HepG2 (cell line): ENCODE data around the gene MAGI1. TPM values are rescaled to one million over a fixed set of nuclear protein-coding genes. Genes with fewer than 3 reads are reported as not detected.

Source experiments
- ATAC-seq: fragments of 200-7000 bp; cut with Tn5 transposase; 3 replicates; pipeline ENCODE4 v1.9.1; 2020; ENCODE audit warnings: mild to moderate bottlenecking, moderate library complexity
- BruUV-seq: library from RNA; stranded (reverse); fragments of 400-500 nt; replicated peaks from 2 replicates; lab custom pipeline; 2021; lab: Mats Ljungman, UMichigan
- CTCF ChIA-PET: fragments of 300-600 bp; formaldehyde crosslinking; extraction: SDS; loops from one replicate; lab custom pipeline; 2021; ENCODE audit warnings: low total read pairs, inconsistent platforms, low intra/inter-chr PET ratio; lab: Yijun Ruan, JAX
- POLR2A ChIA-PET: fragments of 350-600 bp; sonication (Branson Sonifier 250); formaldehyde crosslinking; loops from one replicate; lab custom pipeline; 2020; ENCODE audit warnings: antibody characterized with exemption, inconsistent platforms; lab: Yijun Ruan, JAX
- DNase-seq: peaks from one replicate; pipeline ENCODE4 v3.0.0-alpha.2; 2015; ENCODE audit warnings: low spot score
- FAIRE-seq: peaks from 3 replicates; lab custom pipeline; 2011; peaks lifted over from hg19 to GRCh38; lab: Jason Lieb, UNC
- H2AFZ ChIP-seq: one replicate; pipeline ENCODE4 v1.6.1; 2011; ENCODE audit warnings: low read length, inconsistent platforms
- H3K27ac ChIP-seq: fragments of 300-600 bp; 3 replicates; pipeline ENCODE4 v1.8.0; 2011; ENCODE audit warnings: mixed run types, mild to moderate bottlenecking, mixed read lengths, low read length, inconsistent platforms; ENCODE audit not compliant: insufficient read depth; ENCODE audit errors: extremely low read length
- H3K27me3 ChIP-seq, 2 experiments: fragments of 200-600 bp in 1 of 2; 2 replicates in 1 of 2; 3 replicates in 1 of 2; pipeline versions ENCODE4 v1.6.0 to v1.8.0; 2011; ENCODE audit warnings: low read length in 2 of 2, mild to moderate bottlenecking in 2 of 2, moderate library complexity in 2 of 2, inconsistent platforms in 1 of 2; ENCODE audit not compliant: insufficient read depth in 2 of 2, control insufficient read depth in 1 of 2
- H3K36me3 ChIP-seq, 2 experiments: fragments of 200-600 bp in 1 of 2; replicated peaks in 1 of 2; 2 replicates in 1 of 2; 3 replicates in 1 of 2; pipeline versions ENCODE4 v1.5.1 to v1.8.0; 2011; ENCODE audit warnings: low read length in 2 of 2, inconsistent platforms in 1 of 2; ENCODE audit not compliant: insufficient read depth in 2 of 2, control insufficient read depth in 1 of 2
- H3K4me1 ChIP-seq: 2 replicates; pipeline ENCODE4 v1.5.1; 2012; ENCODE audit warnings: low read length, inconsistent platforms; ENCODE audit not compliant: insufficient read depth
- H3K4me2 ChIP-seq: 2 replicates; pipeline ENCODE4 v1.6.0; 2011; ENCODE audit warnings: low read depth, low read length, inconsistent platforms
- H3K4me3 ChIP-seq, 3 experiments: fragments of 200-600 bp in 1 of 3; sonication (generic), shearing (Covaris generic) in 1 of 3; replicated peaks in 1 of 3; 2 replicates each; pipeline ENCODE4 v1.5.1; 2011 to 2016; ENCODE audit warnings: low read length in 3 of 3, inconsistent platforms in 2 of 3, low read depth in 2 of 3, mild to moderate bottlenecking in 2 of 3, control low read depth in 1 of 3, mixed read lengths in 1 of 3; ENCODE audit not compliant: insufficient read depth in 1 of 3
- H3K79me2 ChIP-seq: one replicate; pipeline ENCODE4 v1.6.1; 2011; ENCODE audit warnings: low read length, inconsistent platforms; ENCODE audit not compliant: insufficient read depth
- H3K9ac ChIP-seq: 2 replicates; pipeline ENCODE4 v1.6.0; 2011; ENCODE audit warnings: mild to moderate bottlenecking, low read depth, low read length, inconsistent platforms; ENCODE audit not compliant: insufficient read depth
- H3K9me3 ChIP-seq: 2 replicates; pipeline ENCODE4 v1.5.1; 2012; ENCODE audit warnings: mild to moderate bottlenecking, low read length
- H4K20me1 ChIP-seq: 2 replicates; pipeline ENCODE4 v1.6.0; 2011; ENCODE audit warnings: inconsistent platforms, mild to moderate bottlenecking, low read length, moderate library complexity; ENCODE audit not compliant: insufficient read depth
- KDM4B ChIP-seq: sonication (generic); formaldehyde crosslinking; IDR thresholded peaks from 2 replicates; pipeline ENCODE4 v1.4.0; 2020; ENCODE audit warnings: missing genetic modification reagents
- TBX2 ChIP-seq: sonication (generic); formaldehyde crosslinking; IDR thresholded peaks from 2 replicates; pipeline ENCODE4 v1.5.0; 2020; ENCODE audit warnings: missing genetic modification reagents, mild to moderate bottlenecking, borderline replicate concordance
- ZNF253 ChIP-seq: sonication (generic); formaldehyde crosslinking; IDR thresholded peaks from 2 replicates; pipeline ENCODE4 v1.8.0; 2022; ENCODE audit warnings: mild to moderate bottlenecking, missing genetic modification reagents, borderline replicate concordance
- ZNF891 ChIP-seq: sonication (generic); formaldehyde crosslinking; IDR thresholded peaks from 2 replicates; pipeline ENCODE4 v1.5.0; 2020; ENCODE audit warnings: mild to moderate bottlenecking, missing genetic modification reagents
- WGBS: methylation state at CpG from one replicate; pipeline ENCODE4 v1.1.6; 2017; ENCODE audit warnings: low lambda C conversion rate; 5-methylcytosine and 5-hydroxymethylcytosine counted together
- in situ Hi-C: cut with HindIII; loops from 2 replicates; pipeline ENCODE4 v1.10.0; 2017; ENCODE audit warnings: low pct_unique_long_range_greater_than_20kb; ENCODE audit not compliant: extremely low pct_ligation_motif_present
- intact Hi-C: fragments of 100-400 bp; cut with micrococcal nuclease; formaldehyde crosslinking; loops from one replicate; pipeline ENCODE4 v1.10.0; 2022; ENCODE audit not compliant: unreplicated experiment
- polyA plus RNA-seq, 8 experiments: library from polyadenylated mRNA; depleted of rRNA in 3 of 8; stranded (reverse) in 7 of 8; unstranded in 1 of 8; fragments of >200 nt; fragmentation: Illumina TruSeq in 4 of 8; extraction: Trizol in 4 of 8; gene quantifications; 2 replicates each; pipeline versions ENCODE4 v1.2.1 to v1.2.3, GENCODE V29; 2011 to 2016; ENCODE audit warnings: low read depth in 4 of 8, missing spikeins in 1 of 8, mixed read lengths in 1 of 8; ENCODE audit not compliant: insufficient read depth in 1 of 8
- total RNA-seq, 5 experiments: library from RNA; depleted of rRNA; stranded (reverse); fragments of >200 nt; fragmentation: Illumina TruSeq; extraction: Trizol; gene quantifications; 2 replicates each; pipeline ENCODE4 v1.2.3, GENCODE V29; 2016; ENCODE audit warnings: low read depth in 1 of 5
- TF ChIP-seq, protein P1 (sequence below): sonication (generic); formaldehyde crosslinking; IDR thresholded peaks from 2 replicates; pipeline ENCODE4 v1.5.0; 2020; ENCODE audit warnings: mild to moderate bottlenecking, missing genetic modification reagents
- TF ChIP-seq, protein P2 (sequence below): IDR thresholded peaks from 2 replicates; pipeline ENCODE4 v1.6.1; 2016; ENCODE audit warnings: low read depth, missing genetic modification reagents, missing compliant biosample characterization
- TF ChIP-seq, protein P3 (sequence below): IDR thresholded peaks from 2 replicates; pipeline ENCODE4 v1.6.1; 2016; ENCODE audit warnings: mild to moderate bottlenecking, missing biosample characterization, missing genetic modification reagents

MAGI1 gene
- total and polyA plus RNA-seq, 2 of the 13 experiments (the other 11 are each of a cell fraction or from before 2014, with no cell fraction given) = 22.2 to 26.0 TPM

DNA sequence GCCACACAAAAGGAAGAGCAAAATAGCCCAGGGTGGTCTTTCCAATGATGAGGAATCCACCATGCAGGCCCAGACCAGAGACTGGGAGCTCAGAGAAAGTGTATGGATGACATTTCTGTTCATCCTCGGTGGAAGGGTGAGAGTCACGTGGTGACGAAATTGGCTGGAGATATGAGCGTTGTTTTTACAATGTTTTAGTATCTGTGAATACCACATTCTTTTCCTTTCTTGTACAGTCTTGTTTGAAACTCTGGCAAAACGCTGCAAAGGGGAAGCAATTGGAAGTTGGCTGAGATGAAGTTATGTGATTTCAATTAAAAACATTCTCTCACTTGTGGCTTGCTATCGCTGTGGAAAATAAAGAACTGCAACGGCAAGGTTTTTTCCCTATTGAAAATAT, 137.5 kb downstream of the MAGI1 start:
- WGBS = 97% methylated on average over 7 of the region's 7 CpGs
- no TSS peak for BruUV-seq
- H3K9ac ChIP-seq = no peak overlapping the region
- H3K27ac ChIP-seq = no peak overlapping the region
- POLR2A ChIA-PET = no interaction called here
- peaks cover 69% of the 10 kb centered on the region for H3K79me2 ChIP-seq
- H3K36me3 ChIP-seq = no peaks in the 10 kb centered on the region
- in situ Hi-C loops (no loop called here), intact Hi-C loops (no loop called here)
- no peak overlapping the region for H3K4me2 ChIP-seq
- CTCF ChIA-PET = no interaction called here
- H2AFZ ChIP-seq = no peak overlapping the region
- no peak for TF ChIP-seq ZNF253
- TF ChIP-seq, protein P1, sequence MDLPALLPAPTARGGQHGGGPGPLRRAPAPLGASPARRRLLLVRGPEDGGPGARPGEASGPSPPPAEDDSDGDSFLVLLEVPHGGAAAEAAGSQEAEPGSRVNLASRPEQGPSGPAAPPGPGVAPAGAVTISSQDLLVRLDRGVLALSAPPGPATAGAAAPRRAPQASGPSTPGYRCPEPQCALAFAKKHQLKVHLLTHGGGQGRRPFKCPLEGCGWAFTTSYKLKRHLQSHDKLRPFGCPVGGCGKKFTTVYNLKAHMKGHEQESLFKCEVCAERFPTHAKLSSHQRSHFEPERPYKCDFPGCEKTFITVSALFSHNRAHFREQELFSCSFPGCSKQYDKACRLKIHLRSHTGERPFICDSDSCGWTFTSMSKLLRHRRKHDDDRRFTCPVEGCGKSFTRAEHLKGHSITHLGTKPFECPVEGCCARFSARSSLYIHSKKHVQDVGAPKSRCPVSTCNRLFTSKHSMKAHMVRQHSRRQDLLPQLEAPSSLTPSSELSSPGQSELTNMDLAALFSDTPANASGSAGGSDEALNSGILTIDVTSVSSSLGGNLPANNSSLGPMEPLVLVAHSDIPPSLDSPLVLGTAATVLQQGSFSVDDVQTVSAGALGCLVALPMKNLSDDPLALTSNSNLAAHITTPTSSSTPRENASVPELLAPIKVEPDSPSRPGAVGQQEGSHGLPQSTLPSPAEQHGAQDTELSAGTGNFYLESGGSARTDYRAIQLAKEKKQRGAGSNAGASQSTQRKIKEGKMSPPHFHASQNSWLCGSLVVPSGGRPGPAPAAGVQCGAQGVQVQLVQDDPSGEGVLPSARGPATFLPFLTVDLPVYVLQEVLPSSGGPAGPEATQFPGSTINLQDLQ (CRISPR knock-in tag) = no peak
- no peak for TF ChIP-seq KDM4B (CRISPR knock-in tag)
- TF ChIP-seq ZNF891 (CRISPR knock-in tag) = no peak
- TF ChIP-seq, protein P2, sequence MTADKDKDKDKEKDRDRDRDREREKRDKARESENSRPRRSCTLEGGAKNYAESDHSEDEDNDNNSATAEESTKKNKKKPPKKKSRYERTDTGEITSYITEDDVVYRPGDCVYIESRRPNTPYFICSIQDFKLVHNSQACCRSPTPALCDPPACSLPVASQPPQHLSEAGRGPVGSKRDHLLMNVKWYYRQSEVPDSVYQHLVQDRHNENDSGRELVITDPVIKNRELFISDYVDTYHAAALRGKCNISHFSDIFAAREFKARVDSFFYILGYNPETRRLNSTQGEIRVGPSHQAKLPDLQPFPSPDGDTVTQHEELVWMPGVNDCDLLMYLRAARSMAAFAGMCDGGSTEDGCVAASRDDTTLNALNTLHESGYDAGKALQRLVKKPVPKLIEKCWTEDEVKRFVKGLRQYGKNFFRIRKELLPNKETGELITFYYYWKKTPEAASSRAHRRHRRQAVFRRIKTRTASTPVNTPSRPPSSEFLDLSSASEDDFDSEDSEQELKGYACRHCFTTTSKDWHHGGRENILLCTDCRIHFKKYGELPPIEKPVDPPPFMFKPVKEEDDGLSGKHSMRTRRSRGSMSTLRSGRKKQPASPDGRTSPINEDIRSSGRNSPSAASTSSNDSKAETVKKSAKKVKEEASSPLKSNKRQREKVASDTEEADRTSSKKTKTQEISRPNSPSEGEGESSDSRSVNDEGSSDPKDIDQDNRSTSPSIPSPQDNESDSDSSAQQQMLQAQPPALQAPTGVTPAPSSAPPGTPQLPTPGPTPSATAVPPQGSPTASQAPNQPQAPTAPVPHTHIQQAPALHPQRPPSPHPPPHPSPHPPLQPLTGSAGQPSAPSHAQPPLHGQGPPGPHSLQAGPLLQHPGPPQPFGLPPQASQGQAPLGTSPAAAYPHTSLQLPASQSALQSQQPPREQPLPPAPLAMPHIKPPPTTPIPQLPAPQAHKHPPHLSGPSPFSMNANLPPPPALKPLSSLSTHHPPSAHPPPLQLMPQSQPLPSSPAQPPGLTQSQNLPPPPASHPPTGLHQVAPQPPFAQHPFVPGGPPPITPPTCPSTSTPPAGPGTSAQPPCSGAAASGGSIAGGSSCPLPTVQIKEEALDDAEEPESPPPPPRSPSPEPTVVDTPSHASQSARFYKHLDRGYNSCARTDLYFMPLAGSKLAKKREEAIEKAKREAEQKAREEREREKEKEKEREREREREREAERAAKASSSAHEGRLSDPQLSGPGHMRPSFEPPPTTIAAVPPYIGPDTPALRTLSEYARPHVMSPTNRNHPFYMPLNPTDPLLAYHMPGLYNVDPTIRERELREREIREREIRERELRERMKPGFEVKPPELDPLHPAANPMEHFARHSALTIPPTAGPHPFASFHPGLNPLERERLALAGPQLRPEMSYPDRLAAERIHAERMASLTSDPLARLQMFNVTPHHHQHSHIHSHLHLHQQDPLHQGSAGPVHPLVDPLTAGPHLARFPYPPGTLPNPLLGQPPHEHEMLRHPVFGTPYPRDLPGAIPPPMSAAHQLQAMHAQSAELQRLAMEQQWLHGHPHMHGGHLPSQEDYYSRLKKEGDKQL = no peak
- TF ChIP-seq, protein P3, sequence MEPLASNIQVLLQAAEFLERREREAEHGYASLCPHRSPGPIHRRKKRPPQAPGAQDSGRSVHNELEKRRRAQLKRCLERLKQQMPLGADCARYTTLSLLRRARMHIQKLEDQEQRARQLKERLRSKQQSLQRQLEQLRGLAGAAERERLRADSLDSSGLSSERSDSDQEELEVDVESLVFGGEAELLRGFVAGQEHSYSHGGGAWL = no peak
- no peak for TF ChIP-seq TBX2 (CRISPR knock-in tag)
- H3K27me3 ChIP-seq = no peaks in the 10 kb centered on the region
- peaks cover 20% of the 10 kb centered on the region for H3K4me1 ChIP-seq
- ATAC-seq (no peak), DNase-seq (no peak), FAIRE-seq (no peak)
- H4K20me1 ChIP-seq = peaks cover 10% of the 10 kb centered on the region; the same call in 1 of the 2 replicates
- H3K4me3 ChIP-seq = no peak overlapping the region
- no peaks in the 10 kb centered on the region for H3K9me3 ChIP-seq
